ENCODE measurements around the gene CD109. TPM values are rescaled to one million over a fixed set of nuclear protein-coding genes. Genes with fewer than 3 reads are reported as not detected.

The CD109 gene
- total and polyA plus RNA-seq, 2 of the 8 experiments (the other 6 are each of a cell fraction or from before 2014, with no cell fraction given): 1.4 to 5.3 TPM

- Histone ChIP-seq H3K79me1 (ENCODE audit: low read depth, low read length) (no peaks in the 10 kb centered on the region), H3K36me3 (ENCODE audit: control insufficient read depth in 2 of 4, insufficient read depth in 4 of 4, low read length in 3 of 4) (no peaks in the 10 kb centered on the region), H2BK15ac (ENCODE audit: low read length) (no peak overlapping the region), H4K20me1 (replicated peaks in 1 of 2; ENCODE audit: control insufficient read depth in 1 of 2, insufficient read depth in 2 of 2, low read length in 2 of 2) (no peaks in the 10 kb centered on the region), H3K4me2 (ENCODE audit: insufficient read depth in 1 of 2, low read depth in 2 of 2, low read length in 2 of 2) (no peak overlapping the region), H4K8ac (ENCODE audit: extremely low read depth, insufficient read depth, low read length) (no peak overlapping the region), H2AK5ac (ENCODE audit: low read depth, low read length) (no peak overlapping the region), H3K27ac (ENCODE audit: low read depth, low read length) (no peak overlapping the region), H3K79me2 (ENCODE audit: control insufficient read depth in 1 of 2, insufficient read depth in 2 of 2, low read length in 2 of 2) (no peaks in the 10 kb centered on the region), H3K14ac (ENCODE audit: insufficient read length) (no peak overlapping the region), H2BK20ac (ENCODE audit: low read length) (no peak overlapping the region), H4K5ac (ENCODE audit: insufficient read length, low read depth, low read length) (no peak overlapping the region), H3K18ac (ENCODE audit: extremely low read depth, low read length) (no peak overlapping the region), H3K56ac (replicated peaks; ENCODE audit: insufficient read length, low read depth, low read length) (no peak overlapping the region), H2AFZ (ENCODE audit: low read length) (no peak overlapping the region), H3K27me3 (replicated peaks in 1 of 4; ENCODE audit: control insufficient read depth in 3 of 4, extremely low read depth in 1 of 4, insufficient read depth in 3 of 4, low read length in 3 of 4) (no peaks in the 10 kb centered on the region), H3K9me3 (ENCODE audit: insufficient read depth in 2 of 2, low read depth in 1 of 2, low read length in 1 of 2) (no peaks in the 10 kb centered on the region), H3K23ac (ENCODE audit: insufficient read length) (no peak overlapping the region), H3K23me2 (ENCODE audit: low read depth, low read length) (no peaks in the 10 kb centered on the region; the same call in 1 of the 2 replicates), H3K4ac (replicated peaks; ENCODE audit: insufficient read length, low read depth, low read length) (no peak overlapping the region), H2BK12ac (ENCODE audit: low read depth, low read length) (no peak overlapping the region), H2BK120ac (replicated peaks; ENCODE audit: low read depth, low read length) (no peak overlapping the region), H4K91ac (replicated peaks; ENCODE audit: insufficient read length, low read length) (no peak overlapping the region), H2BK5ac (ENCODE audit: low read depth, low read length) (no peak overlapping the region), H3K4me1 (replicated peaks in 1 of 4; ENCODE audit: control insufficient read depth in 3 of 4, insufficient read depth in 4 of 4, low read length in 3 of 4) (no peaks in the 10 kb centered on the region), H3K4me3 (ENCODE audit: extremely low read depth in 1 of 4, insufficient read depth in 2 of 4, low read depth in 3 of 4, low read length in 4 of 4) (no peak overlapping the region), H3K9ac (replicated peaks in 1 of 4; ENCODE audit: extremely low read depth in 1 of 4, low read depth in 3 of 4, low read length in 3 of 4) (no peak overlapping the region)
- TF ChIP-seq SAP30 (IDR thresholded peaks at IDR 0.05; ENCODE audit: insufficient read depth, insufficient replicate concordance, low read length) (no peak), JUND (IDR thresholded peaks at IDR 0.05; ENCODE audit: low read length) (no peak), CTCF (IDR thresholded peaks at IDR 0.05; ENCODE audit: control extremely low read depth in 1 of 3, insufficient read depth in 1 of 3, low read depth in 1 of 3, low read length in 3 of 3) (no peak)
- no peak for FAIRE-seq
- POLR2A ChIA-PET (ENCODE audit: partially characterized antibody): no interaction called here
- CTCF ChIA-PET (ENCODE audit: partially characterized antibody): interaction anchor here (2.0 to 4.9 kb wide), 4 partner anchors 10 to 56 kb away, joined by 8 to 89 read pairs (median 16); no protein-coding TSS in a partner anchor
- WGBS, 2 experiments (ENCODE audit: extremely low coverage in 1 of 2, insufficient coverage in 1 of 2, insufficient read length in 1 of 2, insufficient replicate concordance in 2 of 2, low coverage in 1 of 2, low lambda C conversion rate in 2 of 2, missing lambda C conversion rate in 1 of 2): 93% methylated on average over 5 of the region's 5 CpGs; no CpG with 5 or more reads in 1 of the 2 experiments
- no peak for DNase-seq (ENCODE audit: low read depth in 1 of 2, low spot score in 2 of 2)
Measured at GRCh38 chr6:73731285-73731684, 35.3 kb downstream of the CD109 start.

All from H1 (cell line).